ENCODE data around the gene EDDM3A.

Gene EDDM3A

DNA sequence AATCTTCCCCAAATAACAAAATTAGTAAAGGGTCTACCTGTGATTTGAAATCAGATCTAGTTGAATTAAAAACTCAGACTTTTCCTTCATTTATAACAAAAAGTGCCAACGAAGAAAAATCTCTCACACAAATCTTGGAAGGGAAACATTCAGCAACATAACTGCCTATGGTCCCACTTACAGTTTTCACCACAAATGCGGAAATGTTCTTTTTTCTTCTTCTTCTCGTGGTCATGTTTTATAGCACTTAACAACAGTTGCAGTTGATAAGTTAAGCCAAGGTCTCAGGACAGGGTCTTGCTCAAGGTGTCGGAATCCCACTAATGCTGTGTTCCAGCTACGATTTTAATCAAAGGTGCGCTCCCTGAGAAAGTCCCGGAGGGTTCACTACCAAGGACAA, 45.5 kb downstream of the EDDM3A start:
- TF ChIP-seq POLR2AphosphoS5 (IDR thresholded peaks at IDR 0.05; ENCODE audit: low read depth, low read length), result no peak

DNA sequence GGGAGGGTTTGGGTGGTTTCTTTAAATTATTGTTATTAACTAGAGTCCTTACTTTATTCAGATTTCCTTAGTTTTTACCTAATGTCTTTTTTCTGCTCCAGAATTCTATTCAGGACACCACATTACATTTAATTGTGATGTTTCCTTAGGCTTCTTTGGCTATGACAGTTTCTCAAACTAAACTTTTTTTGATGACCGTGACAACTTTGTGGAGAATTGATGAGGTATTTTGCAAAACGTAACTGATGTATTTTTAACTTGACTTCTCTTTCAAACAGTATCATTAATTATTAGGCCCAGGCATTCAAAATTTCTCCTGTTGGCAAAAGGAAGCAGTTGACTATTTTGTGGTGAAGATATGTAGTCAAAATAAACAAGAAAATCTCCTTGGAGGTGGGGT, 45.9 kb downstream of the EDDM3A start:
- no peak for TF ChIP-seq SIN3A (IDR thresholded peaks at IDR 0.05; ENCODE audit: borderline replicate concordance, insufficient read depth, low read length)
- TF ChIP-seq FOXP2 (optimal IDR thresholded peaks at IDR 0.05; ENCODE audit: borderline replicate concordance, extremely low read depth, extremely low read length, insufficient read depth), result no peak
- TF ChIP-seq POLR2AphosphoS5 (IDR thresholded peaks at IDR 0.05; ENCODE audit: low read depth, low read length), result no peak
- TF ChIP-seq, protein P1, sequence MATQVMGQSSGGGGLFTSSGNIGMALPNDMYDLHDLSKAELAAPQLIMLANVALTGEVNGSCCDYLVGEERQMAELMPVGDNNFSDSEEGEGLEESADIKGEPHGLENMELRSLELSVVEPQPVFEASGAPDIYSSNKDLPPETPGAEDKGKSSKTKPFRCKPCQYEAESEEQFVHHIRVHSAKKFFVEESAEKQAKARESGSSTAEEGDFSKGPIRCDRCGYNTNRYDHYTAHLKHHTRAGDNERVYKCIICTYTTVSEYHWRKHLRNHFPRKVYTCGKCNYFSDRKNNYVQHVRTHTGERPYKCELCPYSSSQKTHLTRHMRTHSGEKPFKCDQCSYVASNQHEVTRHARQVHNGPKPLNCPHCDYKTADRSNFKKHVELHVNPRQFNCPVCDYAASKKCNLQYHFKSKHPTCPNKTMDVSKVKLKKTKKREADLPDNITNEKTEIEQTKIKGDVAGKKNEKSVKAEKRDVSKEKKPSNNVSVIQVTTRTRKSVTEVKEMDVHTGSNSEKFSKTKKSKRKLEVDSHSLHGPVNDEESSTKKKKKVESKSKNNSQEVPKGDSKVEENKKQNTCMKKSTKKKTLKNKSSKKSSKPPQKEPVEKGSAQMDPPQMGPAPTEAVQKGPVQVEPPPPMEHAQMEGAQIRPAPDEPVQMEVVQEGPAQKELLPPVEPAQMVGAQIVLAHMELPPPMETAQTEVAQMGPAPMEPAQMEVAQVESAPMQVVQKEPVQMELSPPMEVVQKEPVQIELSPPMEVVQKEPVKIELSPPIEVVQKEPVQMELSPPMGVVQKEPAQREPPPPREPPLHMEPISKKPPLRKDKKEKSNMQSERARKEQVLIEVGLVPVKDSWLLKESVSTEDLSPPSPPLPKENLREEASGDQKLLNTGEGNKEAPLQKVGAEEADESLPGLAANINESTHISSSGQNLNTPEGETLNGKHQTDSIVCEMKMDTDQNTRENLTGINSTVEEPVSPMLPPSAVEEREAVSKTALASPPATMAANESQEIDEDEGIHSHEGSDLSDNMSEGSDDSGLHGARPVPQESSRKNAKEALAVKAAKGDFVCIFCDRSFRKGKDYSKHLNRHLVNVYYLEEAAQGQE (IDR thresholded peaks at IDR 0.05; ENCODE audit: insufficient read depth in 1 of 2, low read depth in 2 of 2, low read length in 2 of 2), result no peak
- TF ChIP-seq TAF1 (IDR thresholded peaks at IDR 0.05; ENCODE audit: borderline replicate concordance, insufficient read depth, low read length), result no peak

DNA sequence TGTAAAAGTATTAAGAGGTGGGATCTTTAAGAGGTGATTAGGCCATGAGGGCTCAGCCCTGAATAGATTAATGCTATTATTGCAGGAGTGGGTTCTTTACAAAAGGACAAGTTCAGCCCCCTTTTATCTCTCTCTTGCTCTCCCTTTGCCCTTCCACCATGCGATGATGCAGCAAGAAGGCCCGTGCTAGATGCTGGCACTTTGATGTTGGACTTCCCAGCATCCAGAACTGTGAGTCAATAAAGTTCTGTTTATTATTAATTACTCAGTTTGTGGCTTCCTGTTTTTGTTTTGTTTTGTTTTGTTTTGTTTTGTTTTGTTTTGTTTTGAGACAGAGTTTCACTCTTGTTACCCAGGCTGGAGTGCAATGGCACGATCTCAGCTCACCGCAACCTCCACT, 46.9 kb downstream of the EDDM3A start:
- TF ChIP-seq SIN3A (IDR thresholded peaks at IDR 0.05; ENCODE audit: borderline replicate concordance, insufficient read depth, low read length), result no peak
- no peak for TF ChIP-seq TAF1 (IDR thresholded peaks at IDR 0.05; ENCODE audit: borderline replicate concordance, insufficient read depth, low read length)
- TF ChIP-seq FOXP2 (optimal IDR thresholded peaks at IDR 0.05; ENCODE audit: borderline replicate concordance, extremely low read depth, extremely low read length, insufficient read depth), result no peak
- TF ChIP-seq, protein P1 (IDR thresholded peaks at IDR 0.05; ENCODE audit: insufficient read depth in 1 of 2, low read depth in 2 of 2, low read length in 2 of 2), result no peak
- no peak for TF ChIP-seq POLR2AphosphoS5 (IDR thresholded peaks at IDR 0.05; ENCODE audit: low read depth, low read length)

DNA sequence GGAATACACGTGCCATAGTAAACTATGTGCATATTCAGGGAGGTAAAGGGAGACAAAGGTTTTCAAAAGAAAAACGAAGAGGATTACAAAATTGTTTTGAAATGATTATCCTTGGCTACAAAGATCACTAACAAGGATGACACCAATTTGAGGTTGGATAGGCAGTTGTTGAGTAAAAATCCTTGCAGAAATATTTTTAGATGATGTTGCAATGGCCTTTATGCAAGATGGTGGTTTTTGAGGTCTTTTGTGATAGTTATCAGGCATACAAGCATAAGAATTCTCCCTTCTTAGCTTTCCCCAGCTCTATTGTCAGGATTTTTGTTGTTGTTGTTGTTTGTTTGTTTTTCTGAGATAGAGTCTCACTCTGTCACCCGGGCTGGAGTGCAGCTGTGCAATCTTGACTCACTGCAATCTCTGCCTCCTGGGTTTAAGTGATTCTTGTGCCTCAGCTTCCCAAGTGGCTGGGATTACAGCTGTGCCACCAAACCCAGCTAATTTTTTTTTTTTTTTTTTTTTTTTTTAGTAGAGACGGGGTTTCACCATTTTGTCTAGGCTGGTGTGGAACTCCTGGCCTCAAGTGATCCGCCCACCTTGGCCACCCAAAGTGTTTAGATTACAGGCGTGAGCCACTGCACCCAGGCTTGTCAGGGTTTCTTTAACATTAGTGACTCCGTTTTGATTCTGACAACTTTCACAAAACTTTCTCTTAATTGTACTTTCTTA, 49.1 kb downstream of the EDDM3A start:
- TF ChIP-seq FOXP2 (optimal IDR thresholded peaks at IDR 0.05; ENCODE audit: borderline replicate concordance, extremely low read depth, extremely low read length, insufficient read depth) (no peak), SIN3A (IDR thresholded peaks at IDR 0.05; ENCODE audit: borderline replicate concordance, insufficient read depth, low read length) (no peak), POLR2AphosphoS5 (IDR thresholded peaks at IDR 0.05; ENCODE audit: low read depth, low read length) (no peak), TAF1 (IDR thresholded peaks at IDR 0.05; ENCODE audit: borderline replicate concordance, insufficient read depth, low read length) (no peak)
- TF ChIP-seq, protein P1 (IDR thresholded peaks at IDR 0.05; ENCODE audit: insufficient read depth in 1 of 2, low read depth in 2 of 2, low read length in 2 of 2), result no peak

DNA sequence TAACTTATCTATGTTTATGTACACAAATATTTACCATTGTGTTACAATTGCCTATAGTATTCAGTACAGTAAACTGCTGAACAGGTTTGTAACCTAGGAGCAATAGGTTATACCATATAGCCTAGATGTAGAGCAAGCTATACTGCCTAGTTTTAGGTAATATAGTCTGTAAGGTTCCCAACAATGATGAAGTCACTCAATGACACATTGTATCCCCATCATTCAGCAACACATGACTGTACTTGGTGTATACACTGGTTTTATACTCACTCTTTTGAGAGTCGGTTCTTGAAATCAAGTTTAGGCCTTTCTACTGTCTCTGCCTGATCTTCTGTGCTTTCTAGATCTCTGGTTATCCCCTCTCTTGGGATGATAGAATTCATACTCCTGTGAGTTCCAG, 51.5 kb downstream of the EDDM3A start:
- TF ChIP-seq TAF1 (IDR thresholded peaks at IDR 0.05; ENCODE audit: borderline replicate concordance, insufficient read depth, low read length), result no peak
- no peak for TF ChIP-seq POLR2AphosphoS5 (IDR thresholded peaks at IDR 0.05; ENCODE audit: low read depth, low read length)
- no peak for TF ChIP-seq FOXP2 (optimal IDR thresholded peaks at IDR 0.05; ENCODE audit: borderline replicate concordance, extremely low read depth, extremely low read length, insufficient read depth)
- TF ChIP-seq, protein P1 (IDR thresholded peaks at IDR 0.05; ENCODE audit: insufficient read depth in 1 of 2, low read depth in 2 of 2, low read length in 2 of 2), result no peak
- no peak for TF ChIP-seq SIN3A (IDR thresholded peaks at IDR 0.05; ENCODE audit: borderline replicate concordance, insufficient read depth, low read length)
